ENCODE data around the gene MANEA.

MANEA gene

DNA sequence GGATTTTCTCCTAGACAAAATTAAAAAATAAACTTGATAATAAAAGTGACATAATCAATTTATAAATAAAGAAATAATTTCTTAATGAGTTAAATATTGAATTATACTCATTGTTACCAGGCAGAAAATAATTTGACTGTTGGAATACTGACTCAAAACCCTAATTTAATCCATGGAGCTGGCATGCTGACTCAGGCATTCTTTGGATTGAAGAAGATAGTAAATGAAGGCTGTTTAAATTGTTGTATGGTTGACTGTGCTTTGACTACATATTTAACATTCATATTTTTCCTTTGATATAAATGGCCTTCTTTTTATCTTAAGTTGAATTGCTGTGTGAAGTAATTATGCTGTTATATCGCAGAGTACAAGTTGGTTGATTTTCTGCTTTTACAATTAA, 11.7 kb downstream of the MANEA start:
- no peak for DNase-seq (ENCODE audit: low spot score)

DNA sequence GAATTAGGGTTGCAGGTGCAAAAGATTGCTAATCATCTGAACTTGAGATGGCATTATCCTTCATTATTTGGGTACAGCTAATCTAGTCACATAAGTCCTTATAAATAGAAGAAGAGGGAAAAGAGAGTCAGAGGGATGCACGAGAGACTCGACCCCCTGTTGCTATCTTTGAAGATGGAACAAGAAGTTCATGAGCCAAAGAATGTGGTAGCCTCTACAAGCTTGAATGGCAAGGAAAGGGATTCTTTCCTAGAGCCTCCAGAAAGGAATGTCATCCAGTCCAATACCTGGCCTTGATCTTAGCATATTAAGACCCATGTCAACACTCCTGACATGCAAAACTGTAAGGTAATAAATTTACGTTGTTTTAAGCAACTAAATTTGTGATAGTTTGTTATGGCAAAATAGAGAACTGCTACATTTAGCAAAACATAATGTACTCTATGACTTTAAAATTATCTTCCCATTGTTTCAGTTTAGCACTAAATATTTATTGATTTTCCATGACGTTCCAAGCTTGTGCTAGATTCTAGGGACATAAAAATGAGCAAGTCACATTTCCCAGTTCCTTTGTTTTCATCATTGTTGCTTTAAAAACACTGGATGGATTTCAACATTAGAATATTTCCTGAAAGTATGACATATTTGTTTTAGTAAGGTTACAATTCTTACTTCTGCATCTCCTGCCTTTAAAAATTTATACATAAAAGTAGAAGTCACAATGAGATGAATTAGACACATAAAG, 12.7 kb downstream of the MANEA start:
- DNase-seq (ENCODE audit: low spot score): no peak

DNA sequence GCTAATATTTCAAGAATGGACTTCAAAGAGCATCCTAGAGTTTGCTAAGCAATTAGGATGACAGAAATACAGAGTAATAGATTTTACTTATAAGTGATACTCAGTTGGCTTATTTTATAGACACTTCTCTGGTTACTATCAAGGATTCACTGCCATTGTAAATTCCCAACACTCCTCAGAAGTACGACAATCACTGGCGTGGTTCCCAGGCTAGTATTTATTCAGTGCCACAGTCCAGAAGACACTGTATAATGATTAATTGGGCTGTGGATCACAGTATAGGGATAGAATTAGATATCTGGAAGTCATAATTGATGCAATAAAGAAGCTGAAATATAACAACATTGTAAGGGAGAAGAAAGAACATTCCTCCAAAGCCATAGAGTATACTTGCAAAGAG, 15.7 kb downstream of the MANEA start:
- no peak for DNase-seq (ENCODE audit: low spot score)

DNA sequence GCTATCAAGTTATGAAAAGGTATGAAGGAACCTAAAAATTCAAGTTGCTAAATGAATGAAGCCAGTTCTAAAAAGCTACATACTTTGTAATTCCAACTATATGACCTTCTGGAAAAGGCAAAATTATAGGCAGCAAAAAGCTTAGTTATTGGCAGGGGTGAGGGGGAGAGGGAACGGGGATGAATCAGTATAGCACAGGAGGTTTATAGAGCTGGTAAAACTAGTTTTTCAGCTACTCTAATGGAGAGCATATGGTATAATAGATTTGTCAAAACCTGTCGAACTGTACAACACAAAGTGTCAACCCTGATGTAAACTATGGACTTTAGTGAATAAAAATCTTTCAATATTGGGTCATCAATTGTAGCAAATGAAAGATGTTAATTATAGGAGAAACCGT, 18.7 kb downstream of the MANEA start:
- DNase-seq (ENCODE audit: low spot score): no peak

DNA sequence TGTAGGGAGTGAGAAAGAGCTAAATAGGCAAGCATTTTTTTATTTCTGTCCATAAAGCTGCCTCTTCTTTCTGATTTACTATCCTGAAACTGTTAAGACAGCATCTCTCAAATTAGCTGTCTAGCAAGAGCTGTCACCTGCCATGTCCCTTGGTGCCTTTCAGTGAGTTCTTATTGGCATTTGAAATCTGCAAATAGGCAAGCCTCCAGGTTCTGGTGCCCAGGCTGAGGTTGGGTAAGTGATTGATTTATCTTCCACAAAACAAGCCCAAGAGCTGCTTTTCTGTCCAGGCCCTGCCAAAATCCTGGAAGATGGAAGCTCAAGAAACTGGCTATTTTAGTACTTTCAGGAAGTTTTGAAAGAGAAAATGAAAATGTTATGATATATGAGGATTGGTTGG, 22.4 kb downstream of the MANEA start:
- no peak for DNase-seq (ENCODE audit: low spot score)

DNA sequence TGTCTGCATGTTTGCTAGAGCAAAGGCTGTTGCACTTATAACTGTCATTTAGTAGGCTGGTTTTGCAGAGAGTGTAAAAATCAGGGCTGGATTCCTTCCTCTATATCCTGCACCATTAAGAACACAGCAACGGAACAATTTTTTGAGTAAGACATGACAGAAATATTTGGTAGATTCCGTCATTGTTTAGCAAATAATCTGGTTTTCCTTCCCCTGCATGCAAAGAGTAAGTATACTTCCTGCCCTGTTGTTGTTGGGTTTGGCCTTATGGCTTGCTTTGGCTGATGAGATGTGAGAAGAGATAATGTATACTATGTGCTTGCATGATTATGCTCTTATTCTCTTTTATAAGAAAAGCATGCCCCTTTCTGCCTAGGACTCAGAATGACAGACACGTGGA, 23.8 kb downstream of the MANEA start:
- DNase-seq (ENCODE audit: low spot score): no peak

DNA sequence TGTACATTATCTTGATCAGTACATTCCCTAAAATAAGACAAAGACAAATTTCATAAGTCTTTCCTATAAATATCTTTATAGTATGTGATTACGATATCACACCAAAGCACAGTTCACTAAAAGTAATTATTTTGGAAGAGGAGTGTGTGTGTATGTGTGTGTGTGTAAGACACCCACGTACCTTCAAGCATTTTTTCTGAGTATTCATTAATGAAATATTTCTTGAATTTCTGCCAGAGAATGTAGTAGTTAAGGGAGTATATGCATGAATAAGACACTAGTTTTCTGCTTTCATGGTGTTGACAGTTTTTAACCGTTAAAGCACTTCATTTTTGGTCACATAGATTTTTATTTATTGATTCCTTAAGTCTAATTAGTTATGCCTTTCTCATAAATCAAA, 36.8 kb downstream of the MANEA start:
- no peak for DNase-seq (ENCODE audit: low spot score)

DNA sequence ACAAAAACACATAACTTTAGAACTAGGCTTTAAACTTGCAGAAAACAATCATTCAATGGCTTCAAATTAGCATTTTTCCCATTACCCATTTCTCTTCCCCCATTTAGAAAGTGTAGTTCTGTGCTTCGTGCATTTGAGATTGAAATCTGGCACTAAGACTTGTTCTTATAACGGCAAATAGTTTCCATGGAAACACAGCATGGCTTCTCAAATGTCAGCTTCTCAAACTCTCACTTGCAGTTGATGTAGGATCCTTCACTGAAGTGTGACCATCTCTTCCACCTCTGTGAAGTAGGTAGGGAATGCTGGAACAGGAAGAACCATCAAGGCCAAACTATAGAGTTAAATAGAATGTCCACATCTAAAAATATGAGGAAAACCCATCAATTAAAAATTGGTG, 52.2 kb downstream of the MANEA start:
- DNase-seq (ENCODE audit: low spot score): no peak

DNA sequence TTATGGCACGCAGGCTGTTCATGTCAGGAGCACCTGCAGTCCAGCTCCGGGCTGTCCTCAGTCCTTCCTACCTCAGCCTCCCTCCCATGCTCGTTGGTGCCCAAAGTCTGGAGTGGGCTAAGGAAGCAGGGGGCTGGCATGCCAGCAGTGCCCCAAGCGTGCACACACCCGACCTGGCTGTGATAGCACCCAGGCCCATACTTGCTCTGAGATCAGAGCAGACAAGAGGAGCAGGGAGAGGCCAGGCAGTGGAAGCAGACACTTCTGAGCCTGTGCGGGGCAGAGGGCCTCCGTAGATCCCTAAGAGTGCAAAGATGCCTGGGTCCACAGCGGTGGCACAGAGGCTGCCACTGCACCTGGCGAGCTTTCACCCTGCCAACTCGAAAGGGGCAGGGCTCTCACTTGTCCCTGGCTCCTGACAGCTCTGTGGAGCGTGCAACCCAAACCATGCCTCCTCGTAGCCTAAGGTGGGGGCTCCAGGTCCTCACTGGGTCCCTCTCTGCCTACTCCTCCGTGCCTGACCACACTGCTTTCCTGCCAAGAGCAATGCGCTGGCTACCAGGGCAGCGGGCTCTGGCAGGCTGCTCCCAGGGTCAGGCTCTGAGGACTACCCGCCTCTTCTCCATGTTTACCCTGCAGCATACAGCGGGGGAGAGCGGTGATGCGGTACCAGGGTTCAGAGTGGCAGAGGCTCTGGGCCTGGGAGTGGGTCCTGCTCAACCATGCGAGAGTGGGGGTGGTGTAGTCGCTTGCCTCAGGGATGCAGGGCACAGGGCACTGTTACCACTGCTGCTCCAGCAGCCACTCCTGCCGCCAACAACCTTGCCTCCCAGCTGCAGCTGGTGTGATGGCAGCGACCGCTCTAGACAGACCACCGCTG, 59.5 kb downstream of the MANEA start:
- no peak for DNase-seq (ENCODE audit: low spot score)

DNA sequence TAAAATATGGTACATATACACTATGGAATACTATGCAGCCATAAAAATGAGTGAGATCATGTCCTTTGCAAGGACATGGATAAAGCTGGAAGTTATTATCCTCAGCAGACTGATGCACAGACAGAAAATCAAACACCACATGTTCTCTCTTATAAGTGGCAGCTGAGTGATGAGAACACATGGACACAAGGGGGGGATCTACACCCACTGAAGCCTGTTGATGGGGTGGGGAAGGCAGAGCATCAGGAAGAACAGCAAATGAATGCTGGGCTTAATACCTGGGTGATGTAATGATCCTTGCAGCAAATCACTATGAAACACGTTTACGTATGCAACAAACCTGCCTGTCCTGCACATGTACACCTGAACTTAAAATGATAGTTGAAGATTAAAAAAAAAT, 71.3 kb downstream of the MANEA start:
- DNase-seq (ENCODE audit: low spot score): no peak

DNA sequence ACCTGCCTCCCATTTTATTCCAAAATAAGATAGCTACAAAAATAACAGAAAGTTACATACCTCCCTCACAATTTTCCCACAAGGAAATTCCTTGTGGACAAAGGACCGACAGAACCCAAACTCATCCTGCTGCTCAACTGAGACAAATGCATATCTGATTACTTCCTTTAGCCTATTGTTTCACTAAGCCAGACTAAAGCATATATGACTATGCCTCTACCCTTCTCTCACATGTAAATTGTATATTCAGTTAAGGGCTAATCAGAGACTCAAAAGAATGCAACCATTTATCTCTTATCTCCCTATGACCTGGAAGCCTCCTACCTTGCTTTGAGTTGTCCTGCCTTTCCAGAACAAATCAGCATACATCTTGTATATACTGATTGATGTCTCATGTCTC, 72.1 kb downstream of the MANEA start:
- no peak for DNase-seq (ENCODE audit: low spot score)

DNA sequence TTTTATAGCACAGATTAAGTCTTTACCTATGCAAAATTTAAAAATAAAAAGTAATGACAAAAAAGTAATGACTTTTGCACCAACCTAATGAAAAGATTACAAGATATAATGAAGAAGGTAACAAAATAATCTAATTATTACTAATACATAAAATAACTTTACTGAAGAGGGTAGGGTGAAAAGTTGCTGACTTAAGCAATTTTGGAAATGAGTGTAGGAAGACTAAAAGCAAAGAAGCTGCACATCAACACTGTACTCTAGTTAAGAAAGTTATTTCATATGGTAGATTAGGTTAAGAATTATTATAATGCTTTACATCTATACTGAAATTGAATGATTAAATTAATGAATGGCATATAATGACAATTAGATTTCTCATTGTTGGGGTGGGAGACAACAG, 76.8 kb downstream of the MANEA start:
- DNase-seq (ENCODE audit: low spot score): no peak

DNA sequence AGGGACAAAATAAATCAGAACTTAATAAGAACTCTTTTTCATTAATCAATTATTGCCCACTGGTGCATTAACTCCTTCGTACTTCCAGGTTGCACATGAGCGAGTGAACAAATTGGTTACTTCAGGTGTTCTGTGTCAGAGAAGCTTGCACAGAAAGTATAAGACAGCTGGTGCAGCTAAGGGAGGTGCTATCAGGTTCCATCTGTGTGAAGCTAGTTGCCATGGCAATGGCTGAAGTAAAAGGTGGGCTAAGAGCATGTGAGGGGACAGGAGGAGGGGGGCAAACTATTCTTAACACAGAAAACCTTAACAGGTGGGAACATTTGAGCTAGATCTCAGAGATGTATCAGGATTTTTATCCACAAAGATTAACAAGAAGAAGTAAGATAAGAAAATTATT, 81.6 kb downstream of the MANEA start:
- DNase-seq (ENCODE audit: low spot score): no peak

Measured in HuH-7 (cell line).